ENCODE results near the gene NEK10.

Gene NEK10

DNA sequence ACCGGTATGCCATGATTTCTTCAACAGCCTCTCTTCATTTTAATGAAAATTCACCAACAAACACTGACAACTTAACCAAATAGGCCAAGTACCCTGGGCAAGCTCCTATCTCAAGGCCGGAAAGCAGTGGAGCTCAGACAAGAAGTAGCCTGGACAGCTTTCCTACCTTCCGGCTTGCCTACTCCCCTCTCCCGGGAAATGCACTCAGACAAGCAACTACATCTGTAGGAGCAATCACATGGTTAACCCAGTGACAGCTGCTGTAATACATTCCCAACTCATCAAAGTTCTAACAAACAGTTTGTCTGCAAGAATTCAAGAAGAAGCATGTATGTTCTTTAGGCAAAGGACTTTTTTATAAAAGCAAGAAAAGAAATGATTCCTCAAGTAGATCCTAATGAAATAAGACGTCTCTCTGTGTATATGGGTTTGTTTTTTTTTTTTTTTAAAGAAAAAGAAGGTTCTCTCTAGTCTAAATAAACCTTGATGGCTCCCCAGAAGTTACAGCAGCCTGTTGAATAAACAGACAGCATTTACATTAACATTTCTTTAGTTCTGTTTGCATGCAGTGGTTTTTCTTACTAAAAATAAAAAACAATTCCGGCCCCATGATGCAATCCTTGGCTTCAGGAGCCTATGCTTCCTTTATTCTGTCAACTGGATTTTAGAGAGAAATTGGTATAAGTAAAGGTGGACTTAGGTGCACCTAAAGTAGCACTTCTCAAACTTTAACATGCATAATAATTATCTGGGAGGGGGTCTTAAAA lies 278.7 kb downstream of the NEK10 start:
- no peak for DNase-seq

DNA sequence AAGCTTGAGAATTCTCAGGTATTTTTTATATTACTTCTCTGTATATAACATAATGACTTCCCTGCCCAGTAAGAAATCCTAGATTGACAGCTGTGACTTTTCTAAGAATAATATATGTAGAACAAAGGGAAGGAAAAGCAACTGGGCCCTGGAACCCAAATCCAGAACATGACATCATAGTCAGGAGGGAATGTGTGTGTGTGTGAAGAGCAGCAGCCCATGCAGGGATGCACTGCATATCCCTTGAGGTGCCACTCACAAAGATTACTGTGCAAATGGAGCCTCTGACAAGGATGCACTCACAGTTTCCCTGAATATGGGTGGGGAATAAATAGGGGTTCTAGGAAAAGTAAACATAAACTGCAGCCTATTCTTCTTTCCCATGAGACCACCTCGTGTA lies 279.5 kb downstream of the NEK10 start:
- no peak for DNase-seq

- DNase-seq, result no peak
Observed at GRCh38 chr3:27089068-27089467, 280.1 kb downstream of the NEK10 start.

DNA sequence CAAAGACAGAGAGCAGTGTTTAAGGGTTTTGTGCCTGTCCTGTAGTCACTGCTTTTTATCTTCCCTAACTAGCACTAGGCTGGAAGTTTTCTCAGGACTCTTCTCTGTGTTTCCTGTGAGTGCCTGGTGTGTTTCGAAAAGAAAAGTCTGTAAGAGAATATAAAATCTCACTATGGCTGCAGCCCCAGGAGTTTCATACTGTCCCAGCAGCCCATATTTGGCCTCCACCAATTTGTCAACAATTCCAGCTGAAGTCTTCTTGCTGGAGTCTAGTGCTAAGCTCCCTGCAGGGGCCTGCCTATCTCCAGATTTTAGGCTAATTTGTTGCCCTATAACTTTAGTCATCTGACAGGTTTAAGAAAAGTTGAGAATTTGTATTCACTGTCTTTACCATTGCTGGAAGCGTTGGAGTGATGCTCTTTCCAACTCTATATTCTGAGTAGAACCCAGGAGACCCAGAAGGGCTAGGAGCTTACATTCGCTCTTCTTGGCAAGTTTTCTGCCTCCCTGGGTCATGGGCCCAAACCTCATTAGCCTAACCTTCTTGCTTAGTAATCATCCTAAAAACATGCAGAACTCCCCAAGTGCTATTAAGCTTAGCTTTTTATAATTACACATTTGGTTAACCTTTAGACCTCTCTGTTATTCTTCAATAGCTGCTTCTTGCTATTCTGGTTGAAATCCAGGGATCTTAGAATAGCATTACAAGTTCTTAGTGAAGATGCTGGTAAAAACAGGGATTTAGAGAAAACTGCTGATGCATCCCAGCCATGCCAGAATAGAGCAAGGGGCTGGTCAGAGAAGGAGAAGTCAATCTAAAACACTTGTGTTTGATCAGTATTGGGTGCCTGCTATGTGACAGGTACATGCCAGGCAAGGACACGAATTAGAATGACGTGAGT lies 283.1 kb downstream of the NEK10 start:
- no peak for DNase-seq

DNA sequence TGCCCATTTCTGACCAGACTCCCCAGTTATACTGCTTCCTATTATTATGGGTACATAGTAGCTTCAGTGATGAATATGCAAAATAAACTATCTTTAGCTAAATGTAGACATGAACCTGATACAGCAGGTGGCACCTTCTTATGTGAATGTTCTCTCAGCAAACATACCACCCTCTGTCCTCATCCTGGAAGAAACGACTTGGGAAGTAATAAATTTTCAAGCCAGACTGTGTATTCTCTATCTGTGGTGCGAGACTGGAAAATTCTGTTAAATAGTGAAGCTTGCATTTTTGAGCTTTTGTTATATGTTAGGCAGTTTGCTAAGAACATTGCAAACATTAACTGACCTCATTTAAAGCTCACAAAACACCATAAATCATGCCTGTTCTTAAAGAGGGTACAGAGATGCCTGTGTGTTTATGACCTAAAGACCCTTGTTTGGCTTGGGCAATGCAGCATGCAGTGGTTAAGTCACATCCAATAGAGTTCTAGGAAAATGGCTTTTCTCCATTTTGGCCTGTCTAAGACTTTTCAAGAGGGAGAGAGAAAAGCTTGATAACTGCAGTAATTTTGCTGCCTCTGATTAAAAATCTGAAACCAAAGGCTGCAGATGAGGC lies 287.1 kb downstream of the NEK10 start:
- DNase-seq, result no peak

DNA sequence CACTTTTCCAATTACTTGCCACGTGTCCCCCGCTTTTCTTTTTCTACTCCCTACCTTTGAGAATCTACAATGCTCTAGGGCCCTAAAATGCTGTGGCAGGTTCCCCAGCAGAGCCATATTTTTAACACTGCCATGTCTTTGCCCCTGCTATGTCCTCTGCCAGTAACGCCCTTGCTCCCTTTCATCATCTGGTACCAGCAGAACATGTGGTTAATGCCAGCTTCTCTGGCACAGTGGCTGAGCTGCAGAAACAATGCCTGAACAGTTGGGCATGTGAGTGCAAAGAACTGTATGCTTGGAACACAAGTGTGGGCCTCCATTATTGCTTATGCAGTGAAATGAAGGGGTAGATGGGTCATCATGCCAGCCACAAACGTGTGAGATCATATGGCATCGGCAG lies 287.6 kb downstream of the NEK10 start:
- DNase-seq, result no peak

- no peak for DNase-seq
Observed at GRCh38 chr3:27080258-27080525, 289.0 kb downstream of the NEK10 start.

GRCh38 chr3:27079427-27080257 lies 289.5 kb downstream of the NEK10 start:
- no peak for DNase-seq

DNA sequence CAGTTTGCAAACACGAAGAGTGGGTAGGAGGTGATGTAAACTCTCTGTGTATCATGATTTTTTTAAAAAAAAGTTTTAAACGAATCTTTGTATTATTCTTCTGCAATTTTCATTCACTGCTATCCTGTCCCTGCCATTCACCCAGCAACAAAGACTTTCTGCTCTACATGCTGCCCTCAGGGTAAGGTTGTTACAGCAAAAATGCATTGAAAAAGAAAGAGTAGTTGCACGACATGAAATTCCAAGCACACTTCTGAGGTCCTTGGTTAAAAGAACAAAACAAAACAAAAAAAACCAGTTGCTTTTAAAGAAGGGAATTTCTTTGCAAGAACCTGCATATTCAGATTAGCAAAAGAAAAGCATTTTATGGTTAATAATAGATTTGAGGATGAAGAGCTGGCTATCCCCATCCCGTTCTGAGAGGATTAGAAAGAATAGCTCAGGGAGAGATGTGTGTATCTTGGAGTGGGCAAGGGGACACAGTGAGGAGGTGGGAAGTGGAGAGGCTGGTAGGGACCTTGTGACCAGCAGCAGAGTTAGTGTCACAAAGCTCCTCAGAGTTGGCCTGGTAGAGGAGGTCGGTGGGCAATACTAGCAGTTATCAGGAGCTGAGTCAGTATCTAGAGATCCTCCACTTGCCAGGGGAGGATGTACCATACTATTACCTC lies 290.8 kb downstream of the NEK10 start:
- no peak for DNase-seq

DNA sequence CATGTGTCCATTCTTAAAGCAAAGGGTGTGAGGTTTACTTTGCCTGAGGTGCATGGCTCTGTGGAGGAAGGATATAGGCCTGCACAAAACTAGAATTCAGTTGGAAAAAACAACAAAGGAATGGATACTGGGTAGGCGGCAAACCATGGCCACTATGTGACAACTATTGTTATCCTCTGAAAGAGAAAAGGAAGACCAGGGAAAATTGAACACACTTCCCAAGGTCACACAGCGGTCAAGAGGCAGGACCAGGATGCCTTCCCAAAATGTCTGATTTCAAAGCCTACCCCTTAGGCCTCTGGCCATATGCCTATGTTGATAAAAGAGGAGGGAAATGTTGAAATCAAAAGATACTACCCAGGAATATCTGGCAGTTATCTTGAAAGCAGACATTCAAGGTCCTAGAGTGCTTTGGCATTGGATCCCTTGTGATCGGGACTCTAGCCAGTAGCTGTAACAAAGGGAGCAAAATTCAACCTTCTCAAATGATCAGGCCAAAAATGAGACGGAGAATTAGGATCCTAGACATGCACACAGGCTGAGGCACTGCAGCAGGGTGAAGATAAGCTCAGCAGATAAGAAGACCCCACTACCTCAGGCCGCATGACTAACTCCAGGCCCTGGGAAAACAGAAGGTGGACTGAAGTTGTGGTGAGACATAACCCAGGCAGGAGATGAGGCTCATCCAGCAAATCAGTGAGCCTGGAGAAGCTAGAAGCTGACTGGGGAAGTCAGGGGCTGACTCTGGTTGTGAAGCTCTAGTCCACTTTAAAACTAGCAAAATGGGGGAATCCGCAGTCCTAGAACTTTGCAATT lies 292.2 kb downstream of the NEK10 start:
- DNase-seq, result no peak

GRCh38 chr3:27074914-27075313 lies 294.3 kb downstream of the NEK10 start:
- no peak for DNase-seq

DNA sequence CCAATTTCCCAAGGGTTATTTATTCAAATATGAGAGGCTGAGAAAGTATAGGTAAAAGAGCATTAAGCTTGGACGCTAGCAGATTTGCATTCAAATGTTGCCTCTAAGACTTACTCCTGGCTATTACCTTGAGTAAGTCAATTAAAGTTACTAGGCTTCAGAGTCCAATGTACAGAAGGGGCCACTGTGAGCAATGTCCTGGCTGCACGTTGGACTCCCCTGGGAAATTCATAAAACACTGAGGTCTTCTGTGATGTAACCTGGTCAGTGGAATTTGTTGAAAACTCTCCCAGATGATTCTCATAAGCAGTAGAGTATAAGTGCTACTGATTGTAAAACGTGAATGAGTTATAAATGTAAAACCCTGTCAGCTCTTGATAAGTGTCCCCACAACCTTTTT lies 295.3 kb downstream of the NEK10 start:
- no peak for DNase-seq

DNA sequence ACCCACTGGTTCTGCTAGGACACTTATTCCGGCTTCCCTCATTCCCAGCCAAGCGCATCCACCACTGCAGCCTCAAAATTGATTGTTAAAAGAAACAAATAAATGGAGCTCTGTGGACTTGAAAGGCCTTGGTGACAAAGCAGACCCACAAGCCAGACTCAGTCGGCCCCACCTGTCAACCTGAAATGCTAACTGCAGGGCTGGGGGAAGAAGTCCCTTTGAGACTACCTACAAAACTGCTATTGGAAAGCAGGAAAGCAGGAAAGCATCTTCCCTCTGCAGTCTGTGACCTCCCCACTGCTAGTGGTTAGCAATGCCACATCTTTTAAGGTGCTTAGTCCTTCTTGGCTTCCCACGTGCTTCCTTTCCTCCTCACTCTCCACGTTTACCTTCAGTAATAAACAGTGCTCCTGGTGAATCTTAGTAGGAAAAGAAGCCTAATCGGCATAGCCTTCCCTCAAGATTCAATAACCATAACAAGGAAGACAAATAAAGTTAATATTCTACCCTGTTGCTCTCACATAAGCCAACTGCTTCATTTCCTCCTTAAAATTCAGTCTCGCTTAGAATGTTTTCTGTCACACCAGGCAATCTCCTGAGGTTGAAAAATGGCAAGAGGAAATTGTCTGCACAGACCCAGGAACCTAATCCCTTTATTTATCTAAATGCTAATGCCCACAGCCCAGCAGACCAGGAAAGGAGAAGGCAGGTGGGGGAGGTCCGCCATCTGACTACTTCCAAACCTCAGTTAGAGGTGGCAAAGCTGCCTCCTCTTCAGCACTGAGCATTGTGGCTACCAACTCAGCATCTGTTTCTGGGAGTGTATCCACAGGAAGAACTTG lies 296.2 kb downstream of the NEK10 start:
- no peak for DNase-seq

DNA sequence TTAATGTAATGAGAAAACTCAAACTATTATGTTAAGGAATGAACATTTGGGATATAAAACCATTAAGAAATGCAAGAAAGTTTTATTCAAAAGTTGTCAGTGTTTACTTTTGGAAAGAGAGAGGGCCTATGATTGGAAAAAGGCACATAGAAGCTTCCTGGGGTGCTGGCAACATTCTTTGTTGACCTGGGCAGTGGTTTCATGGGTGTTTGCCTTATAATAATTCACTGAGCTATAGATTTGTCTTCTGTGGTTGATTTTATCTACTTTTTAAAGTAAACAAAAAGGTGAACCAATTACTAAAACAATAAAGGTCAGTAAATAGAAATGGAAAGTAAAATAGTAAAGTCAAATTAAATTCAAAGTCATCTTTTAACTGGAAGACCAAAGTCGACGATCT lies 308.8 kb downstream of the NEK10 start:
- DNase-seq, result no peak

Measured in NCI-H1092 (cell line).